ENCODE data around the gene L3MBTL2. TPM values are rescaled to one million over a fixed set of nuclear protein-coding genes. Genes with fewer than 3 reads are reported as not detected.

Gene L3MBTL2
- total RNA-seq, 2 donors from 2014 or later = 24.3 to 26.5 TPM

DNA sequence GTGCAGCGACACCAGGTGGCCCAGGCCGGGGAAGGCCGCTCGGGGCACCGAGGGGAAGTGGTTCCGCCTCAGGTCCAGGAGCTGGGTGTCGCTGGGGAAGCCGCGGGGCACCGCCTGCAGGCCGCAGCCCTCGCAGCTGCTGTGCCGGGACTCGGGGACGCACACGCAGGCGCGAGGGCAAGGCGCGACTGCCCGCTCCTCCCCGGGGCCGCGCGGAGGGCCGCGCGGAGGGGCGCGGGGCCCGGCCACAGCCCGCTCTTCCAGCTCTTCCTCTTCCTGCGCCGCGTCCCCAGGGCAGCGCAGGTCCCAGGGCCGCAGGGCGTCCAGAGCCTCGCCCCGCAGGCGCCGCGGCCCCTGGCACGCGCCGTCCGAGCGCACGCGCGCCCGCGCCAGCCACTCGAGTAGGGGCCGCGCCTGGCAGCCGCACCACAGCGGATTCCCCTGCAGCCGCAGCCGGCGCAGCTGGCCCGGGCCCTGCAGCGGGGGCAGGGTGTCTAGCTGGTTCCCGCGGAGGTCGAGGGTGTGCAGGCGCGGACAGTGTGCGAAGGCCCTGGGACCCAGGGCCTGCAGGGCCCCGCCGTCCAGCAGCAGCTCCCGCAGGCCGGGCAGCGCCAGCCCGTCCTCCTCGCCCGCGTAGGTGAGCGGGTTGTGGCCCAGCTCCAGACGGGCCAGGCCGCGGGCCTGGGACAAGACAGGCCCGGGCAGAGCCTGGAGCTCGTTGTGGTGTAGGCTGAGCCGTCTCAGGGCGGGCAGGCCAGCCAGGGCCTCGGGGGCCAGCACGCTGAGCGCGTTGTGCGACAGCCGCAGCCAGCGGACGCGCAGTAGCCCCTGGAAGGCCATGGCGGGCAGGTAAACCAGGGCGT is 32.8 kb downstream of the L3MBTL2 start:
- TF ChIP-seq, protein P1, sequence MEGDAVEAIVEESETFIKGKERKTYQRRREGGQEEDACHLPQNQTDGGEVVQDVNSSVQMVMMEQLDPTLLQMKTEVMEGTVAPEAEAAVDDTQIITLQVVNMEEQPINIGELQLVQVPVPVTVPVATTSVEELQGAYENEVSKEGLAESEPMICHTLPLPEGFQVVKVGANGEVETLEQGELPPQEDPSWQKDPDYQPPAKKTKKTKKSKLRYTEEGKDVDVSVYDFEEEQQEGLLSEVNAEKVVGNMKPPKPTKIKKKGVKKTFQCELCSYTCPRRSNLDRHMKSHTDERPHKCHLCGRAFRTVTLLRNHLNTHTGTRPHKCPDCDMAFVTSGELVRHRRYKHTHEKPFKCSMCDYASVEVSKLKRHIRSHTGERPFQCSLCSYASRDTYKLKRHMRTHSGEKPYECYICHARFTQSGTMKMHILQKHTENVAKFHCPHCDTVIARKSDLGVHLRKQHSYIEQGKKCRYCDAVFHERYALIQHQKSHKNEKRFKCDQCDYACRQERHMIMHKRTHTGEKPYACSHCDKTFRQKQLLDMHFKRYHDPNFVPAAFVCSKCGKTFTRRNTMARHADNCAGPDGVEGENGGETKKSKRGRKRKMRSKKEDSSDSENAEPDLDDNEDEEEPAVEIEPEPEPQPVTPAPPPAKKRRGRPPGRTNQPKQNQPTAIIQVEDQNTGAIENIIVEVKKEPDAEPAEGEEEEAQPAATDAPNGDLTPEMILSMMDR (conservative IDR thresholded peaks at IDR 0.05) = peak; percentile 85
- WGBS, 2 experiments (ENCODE audit: insufficient coverage in 1 of 2, insufficient read length in 1 of 2) = 38 to 41% methylated on average over 52 to 97 of the region's 97 CpGs
- peak overlapping the region; percentile 43 for H3K4me3 Mint-ChIP-seq
- H3K27ac Mint-ChIP-seq = no peak overlapping the region
- Histone ChIP-seq H3K27ac (ENCODE audit: low read depth, low read length) (no peak overlapping the region), H3K36me3 (ENCODE audit: control insufficient read depth, insufficient read depth, low read length) (no peaks in the 10 kb centered on the region), H3K4me1 (ENCODE audit: control insufficient read depth, insufficient read depth, low read length) (no peaks in the 10 kb centered on the region), H3K4me3 (ENCODE audit: low read length) (no peak overlapping the region), H3K9me3 (ENCODE audit: control insufficient read depth, low read length) (no peaks in the 10 kb centered on the region), H3K27me3 (ENCODE audit: control insufficient read depth, insufficient read depth, low read length, poor library complexity, severe bottlenecking) (no peaks in the 10 kb centered on the region), H3K9ac (ENCODE audit: extremely low read depth, low read length, poor library complexity, severe bottlenecking) (no peak overlapping the region)
- peaks cover 2% of the 10 kb centered on the region for H3K27me3 Mint-ChIP-seq (ENCODE audit: insufficient read depth)
- peak; percentile 96 for DNase-seq
- no peaks in the 10 kb centered on the region for H3K36me3 Mint-ChIP-seq (ENCODE audit: low read depth)
- H3K4me1 Mint-ChIP-seq = no peaks in the 10 kb centered on the region
- H3K9me3 Mint-ChIP-seq = no peaks in the 10 kb centered on the region

DNA sequence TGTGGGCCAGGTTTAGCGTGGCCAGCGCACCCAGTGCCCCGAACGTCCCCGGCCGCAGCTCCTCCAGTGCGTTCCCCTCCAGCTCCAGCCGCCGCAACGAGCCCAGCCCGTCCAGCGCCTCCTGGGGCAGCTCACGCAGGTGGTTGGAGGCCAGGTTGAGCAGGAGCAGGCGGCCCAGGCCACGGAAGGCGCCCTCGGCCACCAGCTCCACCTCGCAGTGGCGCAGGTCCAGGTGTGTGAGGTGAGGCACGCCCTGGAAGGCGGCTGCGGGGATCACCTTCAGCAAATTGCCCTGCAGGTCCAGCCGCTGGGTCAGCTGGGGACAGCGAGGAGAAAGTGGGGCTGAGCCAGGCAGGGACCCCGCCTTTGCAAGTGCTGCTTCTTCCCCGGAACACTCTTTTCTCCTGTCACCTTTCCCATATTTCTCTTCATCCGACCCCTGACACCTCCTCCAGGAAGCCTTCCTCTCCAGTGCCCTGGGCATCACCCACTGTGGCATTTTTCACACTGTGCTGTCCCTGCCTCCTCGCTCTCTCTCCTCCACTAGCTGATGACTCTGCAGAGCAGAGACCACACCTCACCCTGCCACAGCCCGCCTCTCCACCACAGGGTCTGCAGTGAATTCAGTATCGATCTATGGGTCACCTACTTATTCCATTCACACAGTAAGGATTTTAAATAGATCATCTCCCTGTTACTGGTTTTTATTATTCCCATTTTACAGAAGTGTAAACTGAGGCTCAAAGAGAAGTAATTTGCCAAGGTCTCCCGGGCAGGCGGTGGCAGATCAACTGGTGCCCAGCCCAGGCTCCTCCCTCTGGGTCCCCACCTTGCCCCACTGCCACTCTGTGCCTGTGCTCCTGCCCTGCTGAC is 33.7 kb downstream of the L3MBTL2 start:
- WGBS, 2 experiments (ENCODE audit: insufficient coverage in 1 of 2, insufficient read length in 1 of 2) = 95 to 96% methylated on average over 25 to 32 of the region's 32 CpGs
- no peak for DNase-seq
- Mint-ChIP-seq H3K27ac (no peak overlapping the region), H3K36me3 (ENCODE audit: low read depth) (no peaks in the 10 kb centered on the region), H3K9me3 (no peaks in the 10 kb centered on the region), H3K4me1 (no peaks in the 10 kb centered on the region), H3K27me3 (ENCODE audit: insufficient read depth) (peaks cover 2% of the 10 kb centered on the region), H3K4me3 (peak overlapping the region; percentile 31)
- no peaks in the 10 kb centered on the region for H3K36me3 ChIP-seq (ENCODE audit: control insufficient read depth, insufficient read depth, low read length)
- H3K4me1 ChIP-seq (ENCODE audit: control insufficient read depth, insufficient read depth, low read length) = no peaks in the 10 kb centered on the region
- H3K9ac ChIP-seq (ENCODE audit: extremely low read depth, low read length, poor library complexity, severe bottlenecking) = no peak overlapping the region
- H3K9me3 ChIP-seq (ENCODE audit: control insufficient read depth, low read length) = no peaks in the 10 kb centered on the region
- H3K27ac ChIP-seq (ENCODE audit: low read depth, low read length) = no peak overlapping the region
- TF ChIP-seq, protein P1 (conservative IDR thresholded peaks at IDR 0.05) = no peak
- no peak overlapping the region for H3K4me3 ChIP-seq (ENCODE audit: low read length)
- no peaks in the 10 kb centered on the region for H3K27me3 ChIP-seq (ENCODE audit: control insufficient read depth, insufficient read depth, low read length, poor library complexity, severe bottlenecking)

DNA sequence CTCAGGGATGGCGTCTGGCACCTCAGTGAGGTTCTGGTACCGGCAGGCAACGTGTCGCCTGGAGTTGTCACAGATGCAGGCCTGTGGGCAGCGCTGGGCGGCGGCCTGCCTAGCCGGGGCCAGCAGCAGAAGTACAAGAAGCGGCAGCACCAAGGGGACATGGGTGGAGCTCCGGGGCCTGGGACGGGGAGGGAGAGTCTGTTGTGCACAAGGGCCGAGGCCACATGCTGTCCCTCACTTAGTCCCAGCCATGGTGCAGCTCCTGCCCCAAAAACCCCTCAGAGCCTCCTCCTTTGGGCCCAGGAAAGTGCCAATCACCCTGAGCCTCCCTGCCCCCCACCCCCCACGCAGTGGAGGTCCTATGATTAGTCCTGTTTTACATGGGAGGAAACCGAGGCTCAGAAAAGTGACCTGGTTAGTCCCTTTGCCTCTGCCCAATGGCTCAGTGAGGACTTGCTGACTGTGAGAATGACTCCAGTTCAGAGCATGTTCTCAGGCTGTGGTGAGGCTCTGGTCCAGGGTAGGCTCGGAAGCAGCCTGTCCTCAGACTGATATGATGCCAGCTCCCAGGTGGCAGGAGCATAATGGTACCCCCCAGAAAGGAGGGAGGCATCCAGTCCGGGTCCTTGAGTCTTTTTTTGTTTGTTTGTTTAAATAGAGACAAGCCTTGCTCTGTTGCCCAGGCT is 34.5 kb downstream of the L3MBTL2 start:
- TF ChIP-seq, protein P1 (conservative IDR thresholded peaks at IDR 0.05) = no peak
- Histone ChIP-seq H3K27ac (ENCODE audit: low read depth, low read length) (peak overlapping the region; percentile 44), H3K9ac (ENCODE audit: extremely low read depth, low read length, poor library complexity, severe bottlenecking) (no peak overlapping the region), H3K36me3 (ENCODE audit: control insufficient read depth, insufficient read depth, low read length) (no peaks in the 10 kb centered on the region), H3K27me3 (ENCODE audit: control insufficient read depth, insufficient read depth, low read length, poor library complexity, severe bottlenecking) (no peaks in the 10 kb centered on the region), H3K4me1 (ENCODE audit: control insufficient read depth, insufficient read depth, low read length) (no peaks in the 10 kb centered on the region), H3K9me3 (ENCODE audit: control insufficient read depth, low read length) (no peaks in the 10 kb centered on the region), H3K4me3 (ENCODE audit: low read length) (no peak overlapping the region)
- no peak for DNase-seq
- Mint-ChIP-seq H3K36me3 (ENCODE audit: low read depth) (no peaks in the 10 kb centered on the region), H3K9me3 (no peaks in the 10 kb centered on the region), H3K4me1 (no peaks in the 10 kb centered on the region), H3K4me3 (no peak overlapping the region), H3K27me3 (ENCODE audit: insufficient read depth) (peaks cover 2% of the 10 kb centered on the region), H3K27ac (no peak overlapping the region)
- 87 to 90% methylated on average over 8 to 16 of the region's 16 CpGs for WGBS, 2 experiments (ENCODE audit: insufficient coverage in 1 of 2, insufficient read length in 1 of 2)

Data from endodermal cell (in vitro differentiated cells).